ENCODE results near the gene FGF7.

FGF7 gene

DNA sequence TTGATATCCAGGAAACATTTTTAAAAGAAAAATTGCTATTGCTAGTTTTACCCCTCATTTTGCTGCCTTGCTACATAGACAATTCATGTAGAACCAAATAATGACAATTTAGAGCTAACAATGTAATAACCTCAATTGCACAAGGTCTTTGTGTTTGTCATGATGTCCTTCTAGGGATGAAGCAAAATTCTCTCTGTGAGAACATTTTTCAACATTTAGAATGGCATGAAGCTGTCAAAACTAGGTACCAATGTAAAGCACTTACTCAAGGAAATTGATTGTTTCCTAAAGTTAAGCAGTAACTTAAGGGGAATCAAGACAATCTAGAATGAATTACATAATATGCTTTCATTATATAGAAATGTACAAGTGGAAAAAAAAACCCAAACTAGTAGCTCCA lies 7.9 kb upstream of the FGF7 start:
- Histone ChIP-seq H3K27ac (ENCODE audit: low read depth, low read length) (no peak overlapping the region), H3K9me3 (ENCODE audit: control insufficient read depth in 5 of 5, low read length in 5 of 5) (no peaks in the 10 kb centered on the region), H3K4me1 (ENCODE audit: control insufficient read depth in 5 of 5, insufficient read depth in 5 of 5, low read length in 5 of 5) (no peaks in the 10 kb centered on the region), H3K4me3 (ENCODE audit: low read depth in 1 of 5, low read length in 5 of 5) (no peak overlapping the region), H3K9ac (ENCODE audit: low read length in 5 of 5) (no peak overlapping the region), H3K36me3 (ENCODE audit: control insufficient read depth in 5 of 5, insufficient read depth in 5 of 5, low read length in 5 of 5) (no peaks in the 10 kb centered on the region), H3K27me3 (ENCODE audit: control insufficient read depth in 5 of 5, insufficient read depth in 4 of 5, low read length in 5 of 5) (no peaks in the 10 kb centered on the region)

DNA sequence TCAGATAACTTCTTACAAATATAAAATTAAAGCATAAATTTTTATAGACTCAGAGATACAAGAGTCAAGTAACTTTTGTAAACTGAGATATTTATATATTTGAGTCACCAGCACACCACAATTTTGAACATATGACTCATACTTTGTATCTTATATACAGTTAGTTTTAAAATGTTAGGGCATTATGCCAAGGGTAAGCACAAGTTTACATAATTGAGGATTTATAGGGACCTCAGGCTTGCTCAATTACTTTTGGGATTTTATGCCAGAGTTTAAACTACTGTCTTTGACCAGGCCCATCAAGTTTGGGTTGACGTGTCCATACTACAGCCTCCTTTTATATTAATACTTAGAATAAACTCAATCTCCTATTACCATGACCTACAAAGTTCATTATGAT lies 7.4 kb upstream of the FGF7 start:
- Histone ChIP-seq H3K27ac (ENCODE audit: low read depth, low read length) (no peak overlapping the region), H3K9ac (ENCODE audit: low read length in 5 of 5) (no peak overlapping the region), H3K9me3 (ENCODE audit: control insufficient read depth in 5 of 5, low read length in 5 of 5) (no peaks in the 10 kb centered on the region), H3K36me3 (ENCODE audit: control insufficient read depth in 5 of 5, insufficient read depth in 5 of 5, low read length in 5 of 5) (no peaks in the 10 kb centered on the region), H3K27me3 (ENCODE audit: control insufficient read depth in 5 of 5, insufficient read depth in 4 of 5, low read length in 5 of 5) (no peaks in the 10 kb centered on the region), H3K4me3 (ENCODE audit: low read depth in 1 of 5, low read length in 5 of 5) (no peak overlapping the region), H3K4me1 (ENCODE audit: control insufficient read depth in 5 of 5, insufficient read depth in 5 of 5, low read length in 5 of 5) (no peaks in the 10 kb centered on the region)

DNA sequence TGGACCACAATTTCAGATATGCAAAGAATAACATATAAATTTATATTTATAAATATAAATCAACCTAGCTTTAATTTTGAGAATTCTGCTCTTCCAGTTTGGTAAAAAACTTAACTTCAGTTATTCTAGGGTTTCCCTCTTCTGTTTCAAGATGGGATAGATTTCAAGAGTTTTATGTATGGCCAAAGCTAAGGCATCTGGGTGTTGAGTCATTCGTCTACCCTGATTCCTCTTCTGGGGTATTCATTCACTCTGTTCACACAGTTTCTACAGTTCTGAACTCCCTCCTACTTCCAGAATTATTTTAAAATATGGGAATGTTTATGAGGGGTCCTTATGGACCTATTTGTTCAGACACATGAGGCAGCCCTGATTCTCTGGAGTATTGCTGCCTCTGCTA lies 4.2 kb upstream of the FGF7 start:
- H3K27ac ChIP-seq (ENCODE audit: low read depth, low read length): no peak overlapping the region
- H3K9ac ChIP-seq (ENCODE audit: low read length in 5 of 5): no peak overlapping the region
- no peaks in the 10 kb centered on the region for H3K9me3 ChIP-seq (ENCODE audit: control insufficient read depth in 5 of 5, low read length in 5 of 5)
- no peaks in the 10 kb centered on the region for H3K27me3 ChIP-seq (ENCODE audit: control insufficient read depth in 5 of 5, insufficient read depth in 4 of 5, low read length in 5 of 5)
- H3K4me3 ChIP-seq (ENCODE audit: low read depth in 1 of 5, low read length in 5 of 5): no peak overlapping the region
- peaks cover 0 to 3% (median 0%) of the 10 kb centered on the region in 5 donors for H3K4me1 ChIP-seq (ENCODE audit: control insufficient read depth in 5 of 5, insufficient read depth in 5 of 5, low read length in 5 of 5)
- H3K36me3 ChIP-seq (ENCODE audit: control insufficient read depth in 5 of 5, insufficient read depth in 5 of 5, low read length in 5 of 5): no peaks in the 10 kb centered on the region

DNA sequence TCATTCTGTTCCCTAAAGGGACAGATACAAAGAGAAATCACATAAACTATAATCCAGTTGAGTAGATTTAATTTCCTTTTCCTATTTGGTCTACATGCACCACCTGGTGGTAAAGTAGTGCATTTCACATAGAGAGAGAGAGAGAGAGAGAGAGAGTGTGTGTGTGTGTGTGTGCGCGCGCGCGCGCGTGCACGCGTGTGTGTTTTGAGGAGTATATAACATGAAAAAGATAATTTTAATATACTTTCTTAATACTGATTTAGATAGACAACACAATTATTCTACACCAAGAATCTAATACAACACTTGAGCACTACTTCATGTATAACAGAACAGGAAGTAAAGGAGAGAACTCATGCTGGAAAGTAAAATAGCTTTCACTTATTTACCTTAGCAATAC lies 1.1 kb upstream of the FGF7 start:
- H3K36me3 ChIP-seq (ENCODE audit: control insufficient read depth in 5 of 5, insufficient read depth in 5 of 5, low read length in 5 of 5): no peaks in the 10 kb centered on the region
- H3K4me3 ChIP-seq (ENCODE audit: low read depth in 1 of 5, low read length in 5 of 5): peak overlapping the region; percentile 37 to 80 (median 52)
- H3K4me1 ChIP-seq (ENCODE audit: control insufficient read depth in 5 of 5, insufficient read depth in 5 of 5, low read length in 5 of 5): peaks cover 0 to 6% (median 0%) of the 10 kb centered on the region in 5 donors
- H3K27ac ChIP-seq (ENCODE audit: low read depth, low read length): peak overlapping the region; percentile 66
- no peaks in the 10 kb centered on the region for H3K9me3 ChIP-seq (ENCODE audit: control insufficient read depth in 5 of 5, low read length in 5 of 5)
- H3K27me3 ChIP-seq (ENCODE audit: control insufficient read depth in 5 of 5, insufficient read depth in 4 of 5, low read length in 5 of 5): no peaks in the 10 kb centered on the region
- H3K9ac ChIP-seq (ENCODE audit: low read length in 5 of 5): peak overlapping the region in 2 of 5 donors; percentile 29 to 38

DNA sequence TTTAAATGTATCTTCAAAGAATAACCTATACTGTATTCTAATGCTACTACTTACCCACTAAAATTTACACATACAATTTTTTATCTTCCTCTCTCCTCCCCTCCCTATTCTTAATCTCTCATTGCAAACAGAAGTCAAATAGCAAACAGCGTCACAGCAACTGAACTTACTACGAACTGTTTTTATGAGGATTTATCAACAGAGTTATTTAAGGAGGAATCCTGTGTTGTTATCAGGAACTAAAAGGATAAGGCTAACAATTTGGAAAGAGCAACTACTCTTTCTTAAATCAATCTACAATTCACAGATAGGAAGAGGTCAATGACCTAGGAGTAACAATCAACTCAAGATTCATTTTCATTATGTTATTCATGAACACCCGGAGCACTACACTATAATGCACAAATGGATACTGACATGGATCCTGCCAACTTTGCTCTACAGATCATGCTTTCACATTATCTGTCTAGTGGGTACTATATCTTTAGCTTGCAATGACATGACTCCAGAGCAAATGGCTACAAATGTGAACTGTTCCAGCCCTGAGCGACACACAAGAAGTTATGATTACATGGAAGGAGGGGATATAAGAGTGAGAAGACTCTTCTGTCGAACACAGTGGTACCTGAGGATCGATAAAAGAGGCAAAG lies 984 bp downstream of the FGF7 start:
- peak overlapping the region; percentile 56 to 82 (median 62) for H3K4me3 ChIP-seq (ENCODE audit: low read depth in 1 of 5, low read length in 5 of 5)
- no peaks in the 10 kb centered on the region for H3K36me3 ChIP-seq (ENCODE audit: control insufficient read depth in 5 of 5, insufficient read depth in 5 of 5, low read length in 5 of 5)
- peak overlapping the region; percentile 40 to 71 (median 54) for H3K9ac ChIP-seq (ENCODE audit: low read length in 5 of 5)
- peak overlapping the region; percentile 66 for H3K27ac ChIP-seq (ENCODE audit: low read depth, low read length)
- no peaks in the 10 kb centered on the region for H3K9me3 ChIP-seq (ENCODE audit: control insufficient read depth in 5 of 5, low read length in 5 of 5)
- no peaks in the 10 kb centered on the region for H3K27me3 ChIP-seq (ENCODE audit: control insufficient read depth in 5 of 5, insufficient read depth in 4 of 5, low read length in 5 of 5)
- peaks cover 0 to 11% (median 7%) of the 10 kb centered on the region in 5 donors for H3K4me1 ChIP-seq (ENCODE audit: control insufficient read depth in 5 of 5, insufficient read depth in 5 of 5, low read length in 5 of 5)

DNA sequence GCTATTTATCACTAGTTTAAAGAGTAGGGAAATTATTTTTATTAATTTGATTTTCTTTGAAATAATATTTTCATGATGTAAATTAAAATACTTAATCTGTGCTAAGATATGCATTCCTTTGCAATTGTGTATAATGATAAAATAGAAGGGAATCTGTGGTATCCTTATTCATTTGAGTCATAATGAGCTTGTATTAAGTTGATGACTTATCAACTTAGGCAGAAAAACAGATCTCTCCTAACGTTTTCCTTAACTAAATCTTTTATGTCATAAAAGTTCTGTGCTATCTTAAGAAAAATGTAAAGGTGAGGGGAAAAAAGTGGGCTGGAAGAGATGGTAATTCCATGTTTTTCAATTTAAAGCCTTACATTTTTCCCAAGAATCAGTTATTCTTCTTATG lies 1.9 kb downstream of the FGF7 start:
- Histone ChIP-seq H3K27ac (ENCODE audit: low read depth, low read length) (peak overlapping the region; percentile 66), H3K4me3 (ENCODE audit: low read depth in 1 of 5, low read length in 5 of 5) (peak overlapping the region; percentile 56 to 82 (median 62)), H3K9me3 (ENCODE audit: control insufficient read depth in 5 of 5, low read length in 5 of 5) (no peaks in the 10 kb centered on the region), H3K4me1 (ENCODE audit: control insufficient read depth in 5 of 5, insufficient read depth in 5 of 5, low read length in 5 of 5) (peaks cover 0 to 20% (median 8%) of the 10 kb centered on the region in 5 donors), H3K27me3 (ENCODE audit: control insufficient read depth in 5 of 5, insufficient read depth in 4 of 5, low read length in 5 of 5) (no peaks in the 10 kb centered on the region), H3K9ac (ENCODE audit: low read length in 5 of 5) (peak overlapping the region in 2 of 5 donors; percentile 54 to 59), H3K36me3 (ENCODE audit: control insufficient read depth in 5 of 5, insufficient read depth in 5 of 5, low read length in 5 of 5) (no peaks in the 10 kb centered on the region)

DNA sequence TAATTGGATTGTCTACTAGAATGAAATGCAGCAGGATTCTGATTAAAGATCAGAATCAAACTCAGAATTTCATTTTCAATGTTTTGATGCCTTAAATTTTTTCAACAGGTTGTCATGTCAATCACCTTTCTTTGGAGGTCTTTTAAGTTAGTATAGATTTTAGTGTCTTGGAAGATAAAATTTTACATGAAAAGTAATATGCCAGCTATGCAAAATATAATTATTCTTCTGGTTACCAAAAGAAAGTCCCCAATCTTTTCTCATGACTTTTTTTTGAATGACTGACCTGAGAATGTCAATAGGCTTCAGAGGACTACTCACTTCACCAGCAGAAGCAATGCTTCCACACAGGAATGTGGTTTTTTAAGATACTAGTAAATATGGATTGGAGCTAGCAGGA lies 4.3 kb downstream of the FGF7 start:
- Histone ChIP-seq H3K4me3 (ENCODE audit: low read depth in 1 of 5, low read length in 5 of 5) (peak overlapping the region in 4 of 5 donors; percentile 56 to 80 (median 61)), H3K9me3 (ENCODE audit: control insufficient read depth in 5 of 5, low read length in 5 of 5) (no peaks in the 10 kb centered on the region), H3K9ac (ENCODE audit: low read length in 5 of 5) (peak overlapping the region in 2 of 5 donors; percentile 5 to 30), H3K27me3 (ENCODE audit: control insufficient read depth in 5 of 5, insufficient read depth in 4 of 5, low read length in 5 of 5) (no peaks in the 10 kb centered on the region), H3K27ac (ENCODE audit: low read depth, low read length) (peak overlapping the region; percentile 69), H3K36me3 (ENCODE audit: control insufficient read depth in 5 of 5, insufficient read depth in 5 of 5, low read length in 5 of 5) (no peaks in the 10 kb centered on the region), H3K4me1 (ENCODE audit: control insufficient read depth in 5 of 5, insufficient read depth in 5 of 5, low read length in 5 of 5) (peaks cover 0 to 24% (median 10%) of the 10 kb centered on the region in 5 donors)

DNA sequence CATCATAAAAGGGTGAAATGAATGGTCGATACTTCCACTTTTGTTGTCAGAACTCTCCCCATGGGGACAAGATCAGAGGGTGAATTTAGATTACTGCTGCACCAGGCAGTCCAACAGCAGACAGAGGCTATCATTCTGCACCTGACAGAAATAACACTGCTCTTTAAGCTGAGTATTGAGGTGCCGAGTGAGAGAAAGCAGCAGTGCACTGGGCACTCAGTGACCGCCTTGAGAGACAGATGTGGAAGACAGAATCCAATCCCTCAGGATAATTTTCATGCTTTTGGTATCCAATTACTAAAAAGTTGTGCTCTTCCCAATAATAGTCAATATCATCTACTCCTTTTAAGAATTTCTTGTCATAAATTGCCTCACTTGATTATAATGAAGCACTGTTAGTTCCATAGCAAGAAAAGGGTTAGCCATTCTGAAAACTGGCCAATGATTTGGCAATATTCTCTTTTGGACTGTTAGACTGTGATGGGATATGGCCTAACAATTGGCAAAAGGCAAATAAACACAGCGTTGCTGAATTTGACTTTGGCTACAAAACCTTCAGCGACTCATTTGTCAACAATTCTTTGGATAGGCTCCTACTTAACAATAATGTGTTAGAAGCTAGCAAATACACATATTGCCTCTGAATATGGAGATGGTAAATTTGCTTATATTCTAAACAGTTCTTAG lies 5.5 kb downstream of the FGF7 start:
- Histone ChIP-seq H3K9ac (ENCODE audit: low read length in 5 of 5) (peak overlapping the region in 2 of 5 donors; percentile 6 to 28), H3K4me1 (ENCODE audit: control insufficient read depth in 5 of 5, insufficient read depth in 5 of 5, low read length in 5 of 5) (peaks cover 0 to 24% (median 10%) of the 10 kb centered on the region in 5 donors), H3K36me3 (ENCODE audit: control insufficient read depth in 5 of 5, insufficient read depth in 5 of 5, low read length in 5 of 5) (no peaks in the 10 kb centered on the region), H3K27me3 (ENCODE audit: control insufficient read depth in 5 of 5, insufficient read depth in 4 of 5, low read length in 5 of 5) (no peaks in the 10 kb centered on the region), H3K27ac (ENCODE audit: low read depth, low read length) (peak overlapping the region; percentile 74), H3K9me3 (ENCODE audit: control insufficient read depth in 5 of 5, low read length in 5 of 5) (no peaks in the 10 kb centered on the region), H3K4me3 (ENCODE audit: low read depth in 1 of 5, low read length in 5 of 5) (peak overlapping the region; percentile 36 to 80 (median 61))

DNA sequence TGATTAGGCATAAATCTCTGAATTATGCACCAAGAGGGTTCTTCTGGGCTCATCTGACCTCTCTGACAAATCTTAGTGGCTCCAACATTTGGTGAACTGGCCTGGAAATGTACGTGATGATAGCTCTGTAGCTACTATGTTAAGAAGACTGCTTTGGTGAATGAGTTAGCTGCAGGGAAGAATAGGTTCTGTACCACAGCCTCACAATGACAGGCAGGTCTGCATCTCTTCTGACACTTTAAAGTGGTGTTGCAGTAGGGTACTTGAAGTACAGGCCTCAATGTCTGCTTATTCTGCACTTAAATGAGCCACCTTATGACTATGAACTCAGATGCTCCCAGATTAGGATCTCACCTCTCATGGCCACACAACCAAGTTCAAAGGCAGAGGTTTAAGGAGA lies 7.0 kb downstream of the FGF7 start:
- Histone ChIP-seq H3K27ac (ENCODE audit: low read depth, low read length) (peak overlapping the region; percentile 74), H3K4me3 (ENCODE audit: low read depth in 1 of 5, low read length in 5 of 5) (peak overlapping the region in 1 of 5 donors; percentile 10), H3K27me3 (ENCODE audit: control insufficient read depth in 5 of 5, insufficient read depth in 4 of 5, low read length in 5 of 5) (no peaks in the 10 kb centered on the region)

DNA sequence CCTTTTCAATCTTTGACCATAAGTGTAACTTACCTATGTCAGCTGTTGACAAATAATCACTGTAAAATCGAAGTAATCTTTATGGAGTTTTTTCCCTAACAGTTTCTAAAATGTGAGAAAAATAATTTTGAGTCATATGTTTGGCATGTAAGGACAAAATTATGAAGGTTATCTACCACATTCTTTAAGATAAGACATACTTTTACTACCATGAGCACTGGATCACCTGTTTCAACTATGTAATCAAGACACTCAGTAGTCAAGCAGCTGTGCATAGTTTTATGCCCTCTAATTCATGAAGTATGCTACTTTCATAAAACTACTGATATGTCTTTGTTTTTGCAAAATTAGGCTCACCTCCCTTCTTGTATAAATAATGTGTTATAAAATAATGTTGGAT lies 12.1 kb downstream of the FGF7 start:
- H3K36me3 ChIP-seq (ENCODE audit: control insufficient read depth in 5 of 5, insufficient read depth in 5 of 5, low read length in 5 of 5): no peaks in the 10 kb centered on the region
- no peak overlapping the region for H3K27ac ChIP-seq (ENCODE audit: low read depth, low read length)
- H3K4me3 ChIP-seq (ENCODE audit: low read depth in 1 of 5, low read length in 5 of 5): no peak overlapping the region
- H3K4me1 ChIP-seq (ENCODE audit: control insufficient read depth in 5 of 5, insufficient read depth in 5 of 5, low read length in 5 of 5): peaks cover 0 to 17% (median 16%) of the 10 kb centered on the region in 5 donors
- H3K9ac ChIP-seq (ENCODE audit: low read length in 5 of 5): no peak overlapping the region
- H3K9me3 ChIP-seq (ENCODE audit: control insufficient read depth in 5 of 5, low read length in 5 of 5): no peaks in the 10 kb centered on the region
- H3K27me3 ChIP-seq (ENCODE audit: control insufficient read depth in 5 of 5, insufficient read depth in 4 of 5, low read length in 5 of 5): no peaks in the 10 kb centered on the region

More for the DNA sequence above, 7.0 kb downstream of the FGF7 start:
- Histone ChIP-seq H3K9ac (ENCODE audit: low read length in 5 of 5) (no peak overlapping the region), H3K4me1 (ENCODE audit: control insufficient read depth in 5 of 5, insufficient read depth in 5 of 5, low read length in 5 of 5) (peaks cover 0 to 24% (median 12%) of the 10 kb centered on the region in 5 donors), H3K36me3 (ENCODE audit: control insufficient read depth in 5 of 5, insufficient read depth in 5 of 5, low read length in 5 of 5) (no peaks in the 10 kb centered on the region), H3K9me3 (ENCODE audit: control insufficient read depth in 5 of 5, low read length in 5 of 5) (no peaks in the 10 kb centered on the region)

Data from subcutaneous abdominal adipose tissue (tissue), 5 donors.